ENCODE measurements around the gene DNAJC11. TPM values are rescaled to one million over a fixed set of nuclear protein-coding genes. Genes with fewer than 3 reads are reported as not detected.

DNAJC11 gene
- total RNA-seq, 1 experiment from 2014 or later = 75.6 TPM

GRCh38 chr1:6672558-6672957 is 29.1 kb downstream of the DNAJC11 start:
- intact Hi-C loops (cut with micrococcal nuclease) = no loop called here
- POLR2A ChIA-PET = no interaction called here
- no peak for DNase-seq (ENCODE audit: low read depth, low spot score)
- Histone ChIP-seq H3K27me3 (ENCODE audit: insufficient read depth, low read length) (no peaks in the 10 kb centered on the region), H4K20me1 (ENCODE audit: insufficient read depth) (no peaks in the 10 kb centered on the region), H3K9me3 (ENCODE audit: control insufficient read depth in 1 of 2, insufficient read depth in 1 of 2, low read depth in 1 of 2, low read length in 2 of 2) (no peaks in the 10 kb centered on the region), H3K27ac (ENCODE audit: low read depth, low read length) (no peak overlapping the region), H3K4me1 (ENCODE audit: control insufficient read depth in 1 of 2, insufficient read depth in 2 of 2, low read length in 2 of 2) (no peaks in the 10 kb centered on the region), H3K4me2 (ENCODE audit: low read length) (no peak overlapping the region), H3K9me2 (ENCODE audit: insufficient read depth) (no peaks in the 10 kb centered on the region), H3K9ac (ENCODE audit: low read length) (no peak overlapping the region), H3K79me2 (ENCODE audit: insufficient read depth, low read length) (peaks cover 28% of the 10 kb centered on the region), H3K4me3 (replicated peaks in 1 of 2; ENCODE audit: low read depth in 1 of 2, low read length in 2 of 2) (no peak overlapping the region), H2AFZ (ENCODE audit: low read depth, low read length, poor library complexity, severe bottlenecking) (no peak overlapping the region), H3K36me3 (ENCODE audit: control insufficient read depth in 1 of 2, insufficient read depth in 2 of 2, low read length in 2 of 2) (peaks cover 5 to 14% of the 10 kb centered on the region in 2 experiments; a peak in 3 of 4 replicates)
- no peak for TF ChIP-seq CBX3 (IDR thresholded peaks at IDR 0.05; ENCODE audit: low read depth)
- TF ChIP-seq YY1 (IDR thresholded peaks at IDR 0.05; ENCODE audit: extremely low read depth, insufficient replicate concordance, low read depth, low read length) = no peak
- TF ChIP-seq ATF3 (IDR thresholded peaks at IDR 0.05) = no peak
- no peak for TF ChIP-seq MAX (IDR thresholded peaks at IDR 0.05)
- TF ChIP-seq POLR2A (IDR thresholded peaks at IDR 0.05; ENCODE audit: borderline replicate concordance, extremely low read depth, insufficient read depth, insufficient read length) = no peak
- TF ChIP-seq POLR2AphosphoS5 (IDR thresholded peaks at IDR 0.05; ENCODE audit: low read depth, low read length) = no peak
- TF ChIP-seq FOSL1 (IDR thresholded peaks at IDR 0.05; ENCODE audit: low read depth) = no peak
- no peak for TF ChIP-seq SIN3A (IDR thresholded peaks at IDR 0.05; ENCODE audit: low read depth)
- no peak for TF ChIP-seq CTCF (IDR thresholded peaks at IDR 0.05 in 2 of 3, conservative IDR thresholded peaks at IDR 0.05 in 1 of 3; ENCODE audit: borderline replicate concordance in 1 of 3, insufficient read depth in 1 of 3, low read depth in 2 of 3, low read length in 2 of 3)
- TF ChIP-seq SP1 (IDR thresholded peaks at IDR 0.05; ENCODE audit: low read depth) = no peak
- TF ChIP-seq CEBPB (IDR thresholded peaks at IDR 0.05; ENCODE audit: low read depth) = no peak
- TF ChIP-seq ZBTB33 (IDR thresholded peaks at IDR 0.05; ENCODE audit: extremely low read depth, insufficient replicate concordance, low read length) = no peak
- no peak for TF ChIP-seq ZNF274 (IDR thresholded peaks at IDR 0.05; ENCODE audit: low read depth, low read length)
- no peak for TF ChIP-seq ZFX (IDR thresholded peaks at IDR 0.05)
- no peak for TF ChIP-seq EZH2phosphoT487 (IDR thresholded peaks at IDR 0.05; ENCODE audit: borderline replicate concordance)
- TF ChIP-seq RAD21 (IDR thresholded peaks at IDR 0.05; ENCODE audit: low read depth) = no peak
- no peak for ATAC-seq
- CTCF ChIA-PET = no interaction called here
- no TSS peak for BruUV-seq (replicated peaks)
- RAD21 ChIA-PET (ENCODE audit: low non-redundant PET in 1 of 2, low total read pairs in 2 of 2, uncharacterized antibody in 2 of 2, unreplicated experiment in 2 of 2) = no interaction called here

Measured in HCT116 (cell line).